ENCODE data around the gene FLOT2.
"Not testable (repeated sequence)": the region's sequence is repeated elsewhere in the genome, so short reads cannot be mapped to it uniquely, and the experiment has no call there.

The FLOT2 gene

GRCh38 chr17:28940675-28941074 is 43.1 kb upstream of the FLOT2 start:
- H3K4me3 ChIP-seq (ENCODE audit: low read length) = no peak overlapping the region
- no peak for DNase-seq (ENCODE audit: low read depth)
- no peak for TF ChIP-seq CTCF (conservative IDR thresholded peaks at IDR 0.05; ENCODE audit: low read depth, low read length)

GRCh38 chr17:28940142-28940541 is 42.6 kb upstream of the FLOT2 start:
- DNase-seq (ENCODE audit: low read depth) = no peak
- TF ChIP-seq CTCF (conservative IDR thresholded peaks at IDR 0.05; ENCODE audit: low read depth, low read length) = no peak
- H3K4me3 ChIP-seq (ENCODE audit: low read length) = no peak overlapping the region

- TF ChIP-seq CTCF (conservative IDR thresholded peaks at IDR 0.05; ENCODE audit: low read depth, low read length) = no peak
- no peak for DNase-seq (ENCODE audit: low read depth)
- no peak overlapping the region for H3K4me3 ChIP-seq (ENCODE audit: low read length)
Measured at GRCh38 chr17:28938552-28938951, 41.0 kb upstream of the FLOT2 start.

- H3K4me3 ChIP-seq (ENCODE audit: low read length) = no peak overlapping the region
- TF ChIP-seq CTCF (conservative IDR thresholded peaks at IDR 0.05; ENCODE audit: low read depth, low read length) = no peak
- DNase-seq (ENCODE audit: low read depth) = no peak
Measured at GRCh38 chr17:28937044-28937729, 39.7 kb upstream of the FLOT2 start.

GRCh38 chr17:28935744-28936460 is 38.4 kb upstream of the FLOT2 start:
- DNase-seq (ENCODE audit: low read depth) = no peak
- no peak overlapping the region for H3K4me3 ChIP-seq (ENCODE audit: low read length)
- no peak for TF ChIP-seq CTCF (conservative IDR thresholded peaks at IDR 0.05; ENCODE audit: low read depth, low read length)

- DNase-seq (ENCODE audit: low read depth); H3K4me3 ChIP-seq (ENCODE audit: low read length): not testable (repeated sequence)
Measured at GRCh38 chr17:28934508-28934907, 37.0 kb upstream of the FLOT2 start.

- DNase-seq (ENCODE audit: low read depth) = no peak
- H3K4me3 ChIP-seq (ENCODE audit: low read length) = no peak overlapping the region
- TF ChIP-seq CTCF (conservative IDR thresholded peaks at IDR 0.05; ENCODE audit: low read depth, low read length) = no peak
Measured at GRCh38 chr17:28929787-28930186, 32.3 kb upstream of the FLOT2 start.
